HCT116 (cell line): ENCODE results near the gene KRT28. TPM values are rescaled to one million over a fixed set of nuclear protein-coding genes. Genes with fewer than 3 reads are reported as not detected.

Source experiments
- ATAC-seq: fragments of 200-7000 bp; cut with Tn5 transposase; 2 replicates; pipeline ENCODE4 v1.9.1; 2020; ENCODE audit warnings: mild to moderate bottlenecking, moderate library complexity
- BruUV-seq: library from RNA; stranded (reverse); fragments of 400-500 nt; replicated peaks from 2 replicates; lab custom pipeline; 2021; lab: Mats Ljungman, UMichigan
- CTCF ChIA-PET: fragments of 300-600 bp; sonication (Branson Sonifier 250); formaldehyde crosslinking; loops from one replicate; lab custom pipeline; 2021; ENCODE audit warnings: antibody characterized with exemption; lab: Charles Lee
- POLR2A ChIA-PET: fragments of 300-600, 350-600 bp; sonication (Branson Sonifier 250); formaldehyde crosslinking; loops from one replicate; lab custom pipeline; 2021; ENCODE audit warnings: antibody characterized with exemption; lab: Charles Lee
- RAD21 ChIA-PET, 2 experiments: fragments of 300-600 bp; sonication (Branson Sonifier 250); formaldehyde crosslinking; loops; one replicate each; lab custom pipeline; 2023; ENCODE audit warnings: low total read pairs in 2 of 2; ENCODE audit not compliant: uncharacterized antibody in 2 of 2, unreplicated experiment in 2 of 2, low non-redundant PET in 1 of 2; lab: Charles Lee
- DNase-seq: peaks from one replicate; pipeline ENCODE4 v3.0.0-alpha.2; 2010; ENCODE audit warnings: low read depth, low spot score
- H2AFZ ChIP-seq: fragments of 200-600 bp; shearing (Covaris generic), sonication (generic); 2 replicates; pipeline ENCODE4 v1.6.1; 2017; ENCODE audit warnings: low read depth, mixed run types, mixed read lengths, antibody characterized with exemption, low read length; ENCODE audit not compliant: poor library complexity, severe bottlenecking
- H3K27ac ChIP-seq: 2 replicates; pipeline ENCODE4 v1.5.1; 2012; ENCODE audit warnings: low read depth, low read length
- H3K27me3 ChIP-seq: fragments of 200-600 bp; sonication (generic); 2 replicates; pipeline ENCODE4 v1.6.1; 2016; ENCODE audit warnings: mixed run types, low read length, mixed read lengths; ENCODE audit not compliant: insufficient read depth
- H3K36me3 ChIP-seq, 2 experiments: fragments of 200-500 bp in 1 of 2; fragments of 200-600 bp in 1 of 2; sonication (Bioruptor generic) in 1 of 2; sonication (generic) in 1 of 2; 2 replicates each; pipeline versions ENCODE4 v1.5.1 to v1.6.1; 2014 to 2016; ENCODE audit warnings: low read length in 2 of 2, inconsistent platforms in 1 of 2, mixed read lengths in 1 of 2, mixed run types in 1 of 2; ENCODE audit not compliant: insufficient read depth in 2 of 2, control insufficient read depth in 1 of 2
- H3K4me1 ChIP-seq, 2 experiments: fragments of 200-600 bp in 1 of 2; sonication (generic) in 1 of 2; 2 replicates each; pipeline versions ENCODE4 v1.5.1 to v1.6.1; 2012 to 2017; ENCODE audit warnings: low read length in 2 of 2, inconsistent platforms in 1 of 2, mild to moderate bottlenecking in 1 of 2, mixed read lengths in 1 of 2, mixed run types in 1 of 2, moderate library complexity in 1 of 2; ENCODE audit not compliant: insufficient read depth in 2 of 2, control insufficient read depth in 1 of 2
- H3K4me2 ChIP-seq: fragments of 200-600 bp; sonication (generic); 2 replicates; pipeline ENCODE4 v1.6.1; 2017; ENCODE audit warnings: mixed run types, low read length, mixed read lengths
- H3K4me3 ChIP-seq, 2 experiments: fragments of 200-600 bp in 1 of 2; sonication (generic) in 1 of 2; replicated peaks in 1 of 2; 2 replicates each; pipeline ENCODE4 v1.5.1; 2011 to 2016; ENCODE audit warnings: low read length in 2 of 2, control low read depth in 1 of 2, low read depth in 1 of 2, mild to moderate bottlenecking in 1 of 2, mixed read lengths in 1 of 2, mixed run types in 1 of 2
- H3K79me2 ChIP-seq: fragments of 200-600 bp; sonication (generic); 2 replicates; pipeline ENCODE4 v1.6.1; 2017; ENCODE audit warnings: mild to moderate bottlenecking, mixed run types, low read length, moderate library complexity, mixed read lengths; ENCODE audit not compliant: insufficient read depth
- H3K9ac ChIP-seq: fragments of 200-600 bp; sonication (generic); 2 replicates; pipeline ENCODE4 v1.6.1; 2016; ENCODE audit warnings: low read length, mixed read lengths
- H3K9me2 ChIP-seq: fragments of 200-600 bp; sonication (generic), shearing (Covaris generic); 2 replicates; pipeline ENCODE4 v1.6.1; 2017; ENCODE audit warnings: mixed run types, mild to moderate bottlenecking, moderate library complexity; ENCODE audit not compliant: insufficient read depth
- H3K9me3 ChIP-seq, 2 experiments: fragments of 200-500 bp in 1 of 2; fragments of 200-600 bp in 1 of 2; sonication (Bioruptor generic) in 1 of 2; sonication (generic) in 1 of 2; 2 replicates each; pipeline ENCODE4 v1.6.1; 2014 to 2017; ENCODE audit warnings: low read length in 2 of 2, mixed read lengths in 2 of 2, inconsistent platforms in 1 of 2, low read depth in 1 of 2, mild to moderate bottlenecking in 1 of 2, mixed run types in 1 of 2, moderate library complexity in 1 of 2; ENCODE audit not compliant: control insufficient read depth in 1 of 2, insufficient read depth in 1 of 2
- H4K20me1 ChIP-seq: fragments of 200-600 bp; sonication (generic), shearing (Covaris generic); 2 replicates; pipeline ENCODE4 v1.6.1; 2017; ENCODE audit warnings: mixed run types, mild to moderate bottlenecking, moderate library complexity; ENCODE audit not compliant: insufficient read depth
- ATF3 ChIP-seq: IDR thresholded peaks from 2 replicates; pipeline ENCODE4 v1.6.1; 2012
- ELF1 ChIP-seq: IDR thresholded peaks from 2 replicates; pipeline ENCODE4 v1.6.1; 2012; ENCODE audit warnings: low read depth, borderline replicate concordance
- REST ChIP-seq: IDR thresholded peaks from 2 replicates; pipeline ENCODE4 v1.6.1; 2012; ENCODE audit warnings: low read depth
- TCF7L2 ChIP-seq: IDR thresholded peaks from 2 replicates; pipeline ENCODE4 v1.7.0; 2011; ENCODE audit warnings: borderline replicate concordance, inconsistent platforms; ENCODE audit not compliant: insufficient read depth, insufficient read length; ENCODE audit errors: extremely low read depth
- ZBTB33 ChIP-seq: IDR thresholded peaks from 2 replicates; pipeline ENCODE4 v1.6.1; 2011; ENCODE audit warnings: mild to moderate bottlenecking, low read length, moderate library complexity; ENCODE audit not compliant: insufficient replicate concordance; ENCODE audit errors: extremely low read depth
- intact Hi-C: fragments of 100-400 bp; cut with micrococcal nuclease; formaldehyde crosslinking; loops from 2 replicates; pipeline ENCODE4 v1.10.0; 2022
- total RNA-seq: library from RNA; stranded (reverse); gene quantifications from one replicate; pipeline ENCODE4 v1.2.1, GENCODE V29; 2021; ENCODE audit not compliant: unreplicated experiment

Gene KRT28
- total RNA-seq, 1 experiment from 2014 or later: not detected

- no peak for TF ChIP-seq ZBTB33
- TF ChIP-seq, all 23 proteins: peak for 11
Observed at GRCh38 chr17:40827746-40828453, 28.1 kb upstream of the KRT28 start (continued).

- no peak for DNase-seq
- Histone ChIP-seq H3K4me1 (peaks cover 3 to 34% of the 10 kb centered on the region in 2 experiments; a peak in 3 of 4 replicates), H3K79me2 (peaks cover 86% of the 10 kb centered on the region), H3K9me2 (no peaks in the 10 kb centered on the region), H3K27ac (no peak overlapping the region), H3K4me3 (no peak overlapping the region), H3K4me2 (no peak overlapping the region), H2AFZ (no peak overlapping the region), H3K9me3 (no peaks in the 10 kb centered on the region), H4K20me1 (no peaks in the 10 kb centered on the region), H3K27me3 (no peaks in the 10 kb centered on the region), H3K9ac (no peak overlapping the region)
- intact Hi-C loops: no loop called here
- no TSS peak for BruUV-seq
- ChIA-PET RAD21 (no interaction called here), POLR2A (no interaction called here), CTCF (no interaction called here)
- TF ChIP-seq TCF7L2 (no peak), ATF3 (no peak), REST (no peak), ELF1 (no peak)
- TF ChIP-seq, all 23 proteins: peak for 0
- no peak for ATAC-seq
- peaks cover 2 to 4% of the 10 kb centered on the region in 2 experiments; a peak in 2 of 4 replicates for H3K36me3 ChIP-seq
Observed at GRCh38 chr17:40825599-40825998, 25.8 kb upstream of the KRT28 start.
